MM.1S (cell line): Measurements from ENCODE around the gene FRYL.
"Not testable (repeated sequence)": the region's sequence is repeated elsewhere in the genome, so short reads cannot be mapped to it uniquely, and the experiment has no call there.

Experiments
- DNase-seq: peaks from one replicate; pipeline ENCODE4 v3.0.0-alpha.2; 2015
- H2AFZ ChIP-seq: fragments of 300-600 bp; sonication (generic); 2 replicates; pipeline ENCODE4 v1.6.0; 2016; ENCODE audit warnings: antibody characterized with exemption, low read length
- H3F3A ChIP-seq: fragments of 300-600 bp; sonication (generic); 2 replicates; pipeline ENCODE4 v1.6.1; 2016; ENCODE audit warnings: mild to moderate bottlenecking, antibody characterized with exemption, low read length, moderate library complexity, mixed read lengths; ENCODE audit not compliant: insufficient read depth
- H3K27ac ChIP-seq: fragments of 300-600 bp; sonication (generic); 2 replicates; pipeline ENCODE4 v1.5.1; 2016; ENCODE audit warnings: mild to moderate bottlenecking, low read length
- H3K27me3 ChIP-seq: fragments of 300-600 bp; sonication (generic); replicated peaks from 2 replicates; pipeline ENCODE4 v1.6.0; 2016; ENCODE audit warnings: low read length; ENCODE audit not compliant: insufficient read depth
- H3K36me3 ChIP-seq: fragments of 300-600 bp; sonication (generic); replicated peaks from 2 replicates; pipeline ENCODE4 v1.6.1; 2016; ENCODE audit warnings: mild to moderate bottlenecking, low read length, mixed read lengths; ENCODE audit not compliant: insufficient read depth
- H3K4me1 ChIP-seq: fragments of 300-600 bp; sonication (generic); 2 replicates; pipeline ENCODE4 v1.6.1; 2016; ENCODE audit warnings: low read length, mixed read lengths
- H3K4me2 ChIP-seq: fragments of 300-600 bp; sonication (generic); 2 replicates; pipeline ENCODE4 v1.6.0; 2016; ENCODE audit warnings: low read depth, low read length
- H3K4me3 ChIP-seq: fragments of 300-600 bp; sonication (generic); 2 replicates; pipeline ENCODE4 v1.5.1; 2016; ENCODE audit warnings: low read length, mixed read lengths
- H3K79me2 ChIP-seq: fragments of 300-600 bp; sonication (generic); 2 replicates; pipeline ENCODE4 v1.6.1; 2016; ENCODE audit warnings: mixed run types, low read length, mixed read lengths
- H3K9ac ChIP-seq: fragments of 300-600 bp; sonication (generic); 2 replicates; pipeline ENCODE4 v1.6.1; 2016; ENCODE audit warnings: low read length, mixed read lengths
- H3K9me2 ChIP-seq: fragments of 300-600 bp; sonication (generic); replicated peaks from 2 replicates; pipeline ENCODE4 v1.6.1; 2016; ENCODE audit warnings: mild to moderate bottlenecking, low read length, mixed read lengths; ENCODE audit not compliant: insufficient read depth
- H3K9me3 ChIP-seq: fragments of 300-600 bp; sonication (generic); replicated peaks from 2 replicates; pipeline ENCODE4 v1.6.1; 2016; ENCODE audit warnings: mild to moderate bottlenecking, low read length, mixed read lengths; ENCODE audit not compliant: insufficient read depth
- H4K20me1 ChIP-seq: fragments of 300-600 bp; sonication (generic); 2 replicates; pipeline ENCODE4 v1.6.1; 2016; ENCODE audit warnings: mild to moderate bottlenecking, low read length, moderate library complexity, mixed read lengths; ENCODE audit not compliant: insufficient read depth
- EZH2 ChIP-seq: fragments of 300-600 bp; sonication (generic); optimal IDR thresholded peaks from 2 replicates; pipeline ENCODE3; 2017; ENCODE audit warnings: low read depth, mild to moderate bottlenecking, antibody characterized with exemption, low read length, mixed read lengths
- EZH2phosphoT487 ChIP-seq: fragments of 300-600 bp; sonication (generic); IDR thresholded peaks from 2 replicates; pipeline ENCODE4 v1.6.1; 2018; ENCODE audit warnings: antibody characterized with exemption, low read length
- TF ChIP-seq, protein P1 (sequence below): fragments of 300-600 bp; sonication (generic); IDR thresholded peaks from 2 replicates; pipeline ENCODE4 v1.5.1; 2016; ENCODE audit warnings: antibody characterized with exemption, low read length, mixed read lengths

Gene FRYL

DNA sequence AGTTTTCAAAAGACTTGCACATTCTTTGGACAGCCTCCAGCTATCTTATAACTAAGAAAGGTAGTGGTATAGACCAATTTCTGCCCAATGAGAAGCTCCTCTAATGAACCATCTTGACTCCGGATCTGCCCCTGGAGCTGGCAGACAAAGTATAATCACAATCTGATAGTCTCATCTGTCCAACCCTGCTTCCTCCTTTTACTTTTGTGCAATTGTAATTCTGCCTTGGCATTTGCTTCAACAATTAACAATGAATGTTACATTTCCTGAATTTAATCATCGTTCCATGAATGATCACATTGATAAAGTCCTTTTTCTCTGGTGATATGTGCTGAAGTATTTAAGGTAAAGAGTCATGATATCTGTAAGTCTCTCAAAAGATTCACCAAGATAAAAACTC is 27.8 kb downstream of the FRYL start:
- Histone ChIP-seq H3F3A (no peaks in the 10 kb centered on the region), H3K36me3 (no peaks in the 10 kb centered on the region), H3K27ac (no peak overlapping the region), H3K4me3 (no peak overlapping the region), H4K20me1 (no peaks in the 10 kb centered on the region), H3K9ac (no peak overlapping the region), H2AFZ (no peak overlapping the region), H3K4me1 (no peaks in the 10 kb centered on the region), H3K9me3 (no peaks in the 10 kb centered on the region), H3K9me2 (no peaks in the 10 kb centered on the region), H3K4me2 (no peak overlapping the region), H3K79me2 (peaks cover 97% of the 10 kb centered on the region), H3K27me3 (no peaks in the 10 kb centered on the region)
- TF ChIP-seq, protein P1, sequence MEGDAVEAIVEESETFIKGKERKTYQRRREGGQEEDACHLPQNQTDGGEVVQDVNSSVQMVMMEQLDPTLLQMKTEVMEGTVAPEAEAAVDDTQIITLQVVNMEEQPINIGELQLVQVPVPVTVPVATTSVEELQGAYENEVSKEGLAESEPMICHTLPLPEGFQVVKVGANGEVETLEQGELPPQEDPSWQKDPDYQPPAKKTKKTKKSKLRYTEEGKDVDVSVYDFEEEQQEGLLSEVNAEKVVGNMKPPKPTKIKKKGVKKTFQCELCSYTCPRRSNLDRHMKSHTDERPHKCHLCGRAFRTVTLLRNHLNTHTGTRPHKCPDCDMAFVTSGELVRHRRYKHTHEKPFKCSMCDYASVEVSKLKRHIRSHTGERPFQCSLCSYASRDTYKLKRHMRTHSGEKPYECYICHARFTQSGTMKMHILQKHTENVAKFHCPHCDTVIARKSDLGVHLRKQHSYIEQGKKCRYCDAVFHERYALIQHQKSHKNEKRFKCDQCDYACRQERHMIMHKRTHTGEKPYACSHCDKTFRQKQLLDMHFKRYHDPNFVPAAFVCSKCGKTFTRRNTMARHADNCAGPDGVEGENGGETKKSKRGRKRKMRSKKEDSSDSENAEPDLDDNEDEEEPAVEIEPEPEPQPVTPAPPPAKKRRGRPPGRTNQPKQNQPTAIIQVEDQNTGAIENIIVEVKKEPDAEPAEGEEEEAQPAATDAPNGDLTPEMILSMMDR: no peak
- TF ChIP-seq EZH2 (no peak), EZH2phosphoT487 (no peak)
- no peak for DNase-seq

DNA sequence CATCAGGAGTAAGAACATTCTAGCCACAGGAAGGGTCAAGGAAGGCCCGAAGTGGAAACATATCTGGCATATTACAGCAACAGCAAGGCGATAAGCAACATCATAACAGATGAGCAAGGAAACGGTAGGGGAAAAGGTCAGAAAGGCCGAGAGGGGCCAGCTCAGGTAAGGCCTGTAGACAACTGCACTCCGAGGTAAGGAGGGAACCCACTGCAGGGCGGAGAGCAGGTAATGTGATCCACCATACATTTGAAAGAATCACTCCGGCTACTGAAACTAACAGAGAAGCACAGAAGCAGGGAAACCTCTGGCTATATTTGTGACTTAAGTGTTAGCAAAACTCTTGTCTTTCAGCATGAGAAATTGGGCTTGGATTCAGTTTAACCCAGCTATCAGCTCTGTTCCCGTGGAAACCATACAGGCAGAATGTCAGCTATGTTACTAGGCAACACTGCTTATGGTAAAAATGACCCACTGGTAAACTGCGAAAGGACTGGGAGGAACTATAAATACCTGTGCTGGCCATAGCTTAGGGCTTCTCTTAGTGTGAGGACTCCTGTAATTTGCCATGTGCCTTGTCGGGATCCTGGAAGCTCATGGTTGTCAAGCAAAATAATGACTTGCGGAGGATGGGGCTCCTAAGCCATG is 31.0 kb downstream of the FRYL start:
- Histone ChIP-seq H3F3A (no peaks in the 10 kb centered on the region), H3K36me3 (no peaks in the 10 kb centered on the region), H3K27me3 (no peaks in the 10 kb centered on the region), H3K79me2 (peaks cover 91% of the 10 kb centered on the region), H3K9me3 (no peaks in the 10 kb centered on the region), H3K4me2 (no peak overlapping the region), H3K9ac (no peak overlapping the region), H4K20me1 (no peaks in the 10 kb centered on the region), H3K4me3 (no peak overlapping the region), H3K27ac (no peak overlapping the region), H3K9me2 (no peaks in the 10 kb centered on the region), H3K4me1 (no peaks in the 10 kb centered on the region), H2AFZ (no peak overlapping the region)
- no peak for DNase-seq
- TF ChIP-seq EZH2phosphoT487 (no peak), EZH2 (no peak)
- TF ChIP-seq, protein P1: no peak

DNA sequence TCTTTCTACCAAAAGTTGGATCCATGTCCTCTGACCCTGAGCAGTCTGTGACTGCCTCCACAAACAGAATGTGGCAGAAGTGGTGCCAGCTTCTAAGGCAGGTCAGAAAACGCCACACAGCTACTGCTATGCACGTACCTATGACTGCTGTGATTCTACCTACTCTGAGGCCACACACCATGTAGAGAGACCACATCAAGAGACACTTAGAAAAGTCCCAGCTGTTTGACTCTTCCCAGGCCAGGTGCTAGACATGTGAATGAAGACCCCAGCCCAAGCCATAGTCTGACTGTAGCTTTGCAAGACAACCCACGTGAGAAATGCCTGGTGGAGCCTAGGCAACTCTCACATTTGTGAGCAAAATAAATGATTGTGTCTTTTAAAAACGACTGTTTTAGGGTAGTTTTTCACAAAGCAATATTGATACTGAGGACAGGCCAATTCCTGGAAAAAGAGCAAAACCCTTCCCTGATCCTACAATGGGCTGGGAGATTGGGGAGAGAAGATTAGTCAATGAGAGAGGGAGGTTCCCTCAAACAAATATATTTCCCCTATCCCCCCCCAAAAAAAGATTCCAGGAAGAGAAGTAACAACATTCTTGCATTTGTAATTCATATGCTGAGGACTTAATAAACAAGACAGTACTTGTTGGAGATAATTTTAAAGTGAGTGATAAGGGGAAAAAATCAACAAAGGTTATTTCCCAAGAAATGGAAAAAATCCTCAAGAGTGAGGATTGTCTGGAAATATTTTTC is 33.3 kb downstream of the FRYL start:
- H3K79me2 ChIP-seq: peaks cover 90% of the 10 kb centered on the region
- no peaks in the 10 kb centered on the region for H3K27me3 ChIP-seq
- H3K9me2 ChIP-seq: no peaks in the 10 kb centered on the region
- no peak for TF ChIP-seq EZH2phosphoT487
- TF ChIP-seq, protein P1: no peak
- TF ChIP-seq EZH2: no peak
- H3K4me1 ChIP-seq: peaks cover 5% of the 10 kb centered on the region; the same call in 1 of the 2 replicates
- H3K27ac ChIP-seq: no peak overlapping the region
- no peaks in the 10 kb centered on the region for H3K9me3 ChIP-seq
- no peak for DNase-seq
- no peaks in the 10 kb centered on the region for H3F3A ChIP-seq
- no peak overlapping the region for H3K4me3 ChIP-seq
- no peaks in the 10 kb centered on the region for H3K36me3 ChIP-seq
- no peaks in the 10 kb centered on the region for H4K20me1 ChIP-seq
- no peak overlapping the region for H3K9ac ChIP-seq
- no peak overlapping the region for H2AFZ ChIP-seq
- no peak overlapping the region for H3K4me2 ChIP-seq

DNA sequence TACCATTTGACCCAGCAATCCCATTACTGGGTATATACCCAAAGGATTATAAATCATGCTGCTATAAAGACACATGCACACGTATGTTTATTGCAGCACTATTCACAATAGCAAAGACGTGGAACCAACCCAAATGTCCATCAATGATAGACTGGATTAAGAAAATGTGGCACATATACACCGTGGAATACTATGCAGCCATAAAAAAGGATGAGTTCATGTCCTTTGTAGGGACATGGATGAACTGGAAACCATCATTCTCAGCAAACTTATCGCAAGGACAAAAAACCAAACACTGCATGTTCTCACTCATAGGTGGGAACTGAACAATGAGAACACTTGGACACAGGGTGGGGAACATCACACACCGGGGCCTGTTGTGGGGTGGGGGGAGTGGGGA is 34.9 kb downstream of the FRYL start:
- H3K9me3 ChIP-seq, H2AFZ ChIP-seq, H3K27ac ChIP-seq, H3K9ac ChIP-seq, H3K36me3 ChIP-seq, H3K27me3 ChIP-seq, DNase-seq, H3K4me3 ChIP-seq, H3K4me2 ChIP-seq, H3K4me1 ChIP-seq, H3K9me2 ChIP-seq, H4K20me1 ChIP-seq, H3F3A ChIP-seq: not testable (repeated sequence)
- peaks cover 89% of the 10 kb centered on the region for H3K79me2 ChIP-seq
